A673 (cell line): ENCODE results near the gene CSGALNACT2. TPM values are rescaled to one million over a fixed set of nuclear protein-coding genes. Genes with fewer than 3 reads are reported as not detected.

Experiments
- BruUV-seq: library from RNA; stranded (reverse); fragments of 400-500 nt; replicated peaks from 2 replicates; lab custom pipeline; 2021; lab: Mats Ljungman, UMichigan
- CTCF ChIA-PET: fragments of 300-600 bp; sonication (Branson Sonifier 250); formaldehyde crosslinking; loops from one replicate; lab custom pipeline; 2022; ENCODE audit warnings: antibody characterized with exemption; lab: Charles Lee
- POLR2A ChIA-PET: fragments of 300-600 bp; sonication (Branson Sonifier 250); formaldehyde crosslinking; loops from one replicate; lab custom pipeline; 2022; ENCODE audit warnings: antibody characterized with exemption; ENCODE audit not compliant: low non-redundant PET; lab: Charles Lee
- DNase-seq: peaks from one replicate; pipeline ENCODE4 v3.0.0-alpha.2; 2015; ENCODE audit warnings: low spot score
- H3K27ac ChIP-seq: fragments of 200-600 bp; sonication (generic); 2 replicates; pipeline ENCODE4 v1.5.1; 2016; ENCODE audit warnings: mixed run types, low read depth, mild to moderate bottlenecking, mixed read lengths, antibody characterized with exemption, low read length; ENCODE audit not compliant: poor library complexity, severe bottlenecking
- H3K27me3 ChIP-seq: fragments of 200-600 bp; sonication (generic); replicated peaks from 2 replicates; pipeline ENCODE4 v1.6.1; 2017; ENCODE audit warnings: mixed run types, low read depth, mild to moderate bottlenecking, mixed read lengths, antibody characterized with exemption, low read length; ENCODE audit not compliant: insufficient read depth, poor library complexity
- H3K36me3 ChIP-seq: fragments of 200-600 bp; sonication (generic); 2 replicates; pipeline ENCODE4 v1.6.1; 2016; ENCODE audit warnings: mixed run types, mild to moderate bottlenecking, mixed read lengths, antibody characterized with exemption, low read length; ENCODE audit not compliant: insufficient read depth, poor library complexity, severe bottlenecking
- H3K4me1 ChIP-seq: fragments of 200-600 bp; sonication (generic); 2 replicates; pipeline ENCODE4 v1.6.1; 2017; ENCODE audit warnings: mixed run types, mild to moderate bottlenecking, mixed read lengths, antibody characterized with exemption, low read length; ENCODE audit not compliant: insufficient read depth, poor library complexity, severe bottlenecking
- H3K4me3 ChIP-seq: fragments of 200-600 bp; sonication (generic); 2 replicates; pipeline ENCODE4 v1.5.1; 2016; ENCODE audit warnings: low read depth, mixed run types, mild to moderate bottlenecking, mixed read lengths, low read length; ENCODE audit not compliant: poor library complexity, severe bottlenecking
- H3K9me3 ChIP-seq: fragments of 200-600 bp; sonication (generic); 2 replicates; pipeline ENCODE4 v1.6.1; 2016; ENCODE audit warnings: mixed run types, low read depth, mild to moderate bottlenecking, mixed read lengths, antibody characterized with exemption, low read length; ENCODE audit not compliant: poor library complexity, severe bottlenecking
- EZH2 ChIP-seq: fragments of 200-600 bp; sonication (generic); IDR thresholded peaks from 2 replicates; pipeline ENCODE4 v1.6.1; 2017; ENCODE audit warnings: borderline replicate concordance, low read depth, mild to moderate bottlenecking, mixed read lengths, antibody characterized with exemption, low read length; ENCODE audit not compliant: poor library complexity, severe bottlenecking
- intact Hi-C: fragments of 100-400 bp; cut with micrococcal nuclease; formaldehyde crosslinking; loops from one replicate; pipeline ENCODE4 v1.10.0; 2022; ENCODE audit not compliant: unreplicated experiment
- total RNA-seq: library from RNA; stranded (reverse); gene quantifications from 2 replicates; pipeline ENCODE4 v1.2.3, GENCODE V29; 2021
- TF ChIP-seq, protein P1 (sequence below): fragments of 300-800, 200-600 bp; sonication (generic); conservative IDR thresholded peaks from 2 replicates; pipeline ENCODE4 v1.5.1; 2017; ENCODE audit warnings: low read depth, mild to moderate bottlenecking, antibody characterized with exemption, low read length, moderate library complexity, mixed read lengths

CSGALNACT2 gene
- total RNA-seq, 1 experiment from 2014 or later, result 18.6 TPM

- Histone ChIP-seq H3K27me3 (no peaks in the 10 kb centered on the region), H3K4me3 (no peak overlapping the region), H3K36me3 (no peaks in the 10 kb centered on the region), H3K27ac (no peak overlapping the region), H3K4me1 (no peaks in the 10 kb centered on the region), H3K9me3 (no peaks in the 10 kb centered on the region)
- TF ChIP-seq, protein P1, sequence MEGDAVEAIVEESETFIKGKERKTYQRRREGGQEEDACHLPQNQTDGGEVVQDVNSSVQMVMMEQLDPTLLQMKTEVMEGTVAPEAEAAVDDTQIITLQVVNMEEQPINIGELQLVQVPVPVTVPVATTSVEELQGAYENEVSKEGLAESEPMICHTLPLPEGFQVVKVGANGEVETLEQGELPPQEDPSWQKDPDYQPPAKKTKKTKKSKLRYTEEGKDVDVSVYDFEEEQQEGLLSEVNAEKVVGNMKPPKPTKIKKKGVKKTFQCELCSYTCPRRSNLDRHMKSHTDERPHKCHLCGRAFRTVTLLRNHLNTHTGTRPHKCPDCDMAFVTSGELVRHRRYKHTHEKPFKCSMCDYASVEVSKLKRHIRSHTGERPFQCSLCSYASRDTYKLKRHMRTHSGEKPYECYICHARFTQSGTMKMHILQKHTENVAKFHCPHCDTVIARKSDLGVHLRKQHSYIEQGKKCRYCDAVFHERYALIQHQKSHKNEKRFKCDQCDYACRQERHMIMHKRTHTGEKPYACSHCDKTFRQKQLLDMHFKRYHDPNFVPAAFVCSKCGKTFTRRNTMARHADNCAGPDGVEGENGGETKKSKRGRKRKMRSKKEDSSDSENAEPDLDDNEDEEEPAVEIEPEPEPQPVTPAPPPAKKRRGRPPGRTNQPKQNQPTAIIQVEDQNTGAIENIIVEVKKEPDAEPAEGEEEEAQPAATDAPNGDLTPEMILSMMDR, result no peak
- TF ChIP-seq EZH2, result no peak
- no peak for DNase-seq
- no TSS peak for BruUV-seq
- ChIA-PET POLR2A (no interaction called here), CTCF (no interaction called here)
- intact Hi-C loops, result loop anchor here (10.0 kb wide), 1 partner anchor 344 kb away; no protein-coding TSS in a partner anchor
These were observed 70.2 kb downstream of the CSGALNACT2 start for GRCh38 chr10:43208147-43209073.

DNA sequence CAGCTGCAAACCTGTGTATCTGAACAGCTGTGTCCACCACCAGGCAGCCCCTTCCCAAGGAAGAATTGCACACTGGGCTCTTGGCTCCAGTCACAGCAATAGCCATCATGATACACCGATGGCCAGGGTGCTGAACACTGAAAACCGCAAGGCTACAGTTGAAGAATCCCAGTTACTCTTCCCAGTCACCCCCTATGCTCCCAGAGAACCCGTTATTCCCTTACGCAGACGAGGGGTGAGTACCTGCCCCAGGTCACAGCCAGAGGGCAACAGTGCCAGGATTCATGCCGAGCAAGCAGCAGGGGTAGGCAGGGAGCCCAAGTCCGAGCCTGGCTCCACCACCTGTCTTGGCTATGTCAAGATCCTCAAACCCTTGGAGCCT, 70.8 kb downstream of the CSGALNACT2 start:
- Histone ChIP-seq H3K27ac (no peak overlapping the region), H3K4me3 (no peak overlapping the region), H3K27me3 (no peaks in the 10 kb centered on the region), H3K4me1 (no peaks in the 10 kb centered on the region), H3K9me3 (no peaks in the 10 kb centered on the region), H3K36me3 (no peaks in the 10 kb centered on the region)
- TF ChIP-seq, protein P1, result no peak
- TF ChIP-seq EZH2, result no peak
- CTCF ChIA-PET, result no interaction called here
- POLR2A ChIA-PET, result no interaction called here
- BruUV-seq, result no TSS peak
- no peak for DNase-seq
- intact Hi-C loops, result loop anchor here (10.0 kb wide), 1 partner anchor 344 kb away; no protein-coding TSS in a partner anchor

DNA sequence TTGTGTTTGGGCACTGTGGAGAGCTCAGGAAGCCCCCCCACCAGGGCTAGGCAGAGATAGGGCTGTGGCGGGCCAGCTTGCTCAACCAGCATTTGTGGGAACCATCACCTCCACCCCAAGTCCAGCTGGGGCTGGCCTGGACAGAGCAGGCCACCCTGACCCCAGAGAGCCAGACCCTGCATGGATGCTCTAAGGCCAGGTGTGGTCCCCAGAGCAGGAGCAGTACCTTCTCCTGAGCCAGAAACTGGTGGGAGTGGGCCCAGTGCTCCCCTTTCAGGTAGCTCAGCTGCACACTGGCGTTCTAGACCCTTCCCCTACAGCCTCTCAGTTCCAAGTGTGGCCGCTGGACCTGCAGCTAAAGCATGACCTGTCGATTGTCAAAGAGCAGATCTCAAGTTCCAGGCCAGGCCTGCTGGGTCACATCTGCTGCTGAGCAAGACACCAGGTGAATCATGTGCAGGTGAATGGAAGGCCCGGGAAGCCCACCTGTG, 71.5 kb downstream of the CSGALNACT2 start:
- Histone ChIP-seq H3K4me1 (no peaks in the 10 kb centered on the region), H3K27me3 (no peaks in the 10 kb centered on the region), H3K27ac (no peak overlapping the region), H3K4me3 (no peak overlapping the region), H3K9me3 (no peaks in the 10 kb centered on the region), H3K36me3 (no peaks in the 10 kb centered on the region)
- no TSS peak for BruUV-seq
- ChIA-PET CTCF (no interaction called here), POLR2A (no interaction called here)
- DNase-seq, result no peak
- intact Hi-C loops, result loop anchor here (10.0 kb wide), 1 partner anchor 345 kb away; no protein-coding TSS in a partner anchor
- TF ChIP-seq EZH2, result no peak
- TF ChIP-seq, protein P1, result no peak
